Measurements from ENCODE around the gene STXBP5.

STXBP5 gene

GRCh38 chr6:147401779-147402178, 197.6 kb downstream of the STXBP5 start:
- Histone ChIP-seq H3K79me1 (replicated peaks; ENCODE audit: low read length, poor library complexity, severe bottlenecking) (no peaks in the 10 kb centered on the region), H3K27me3 (ENCODE audit: control insufficient read depth in 1 of 2, insufficient read depth in 1 of 2, low read length in 2 of 2) (no peaks in the 10 kb centered on the region), H2BK5ac (ENCODE audit: low read depth, low read length, poor library complexity, severe bottlenecking) (no peak overlapping the region), H4K91ac (ENCODE audit: low read length) (no peak overlapping the region), H3K4me2 (ENCODE audit: low read length, poor library complexity, severe bottlenecking) (no peak overlapping the region), H3K4me3 (ENCODE audit: insufficient read depth in 1 of 2, low read depth in 1 of 2, low read length in 2 of 2) (no peak overlapping the region), H3K4ac (ENCODE audit: low read depth in 1 of 2, low read length in 2 of 2) (no peak overlapping the region), H2BK12ac (ENCODE audit: low read length in 2 of 2) (no peak overlapping the region), H3K9me3 (ENCODE audit: control insufficient read depth, low read length) (peaks cover 16% of the 10 kb centered on the region), H2BK120ac (ENCODE audit: low read depth, low read length) (no peak overlapping the region), H3K27ac (ENCODE audit: low read length, poor library complexity, severe bottlenecking) (no peak overlapping the region), H4K8ac (ENCODE audit: low read length) (no peak overlapping the region), H3K4me1 (ENCODE audit: control insufficient read depth, insufficient read depth, low read depth, low read length) (no peaks in the 10 kb centered on the region), H3K9ac (ENCODE audit: low read length) (no peak overlapping the region), H3K36me3 (ENCODE audit: control insufficient read depth in 1 of 2, insufficient read depth in 2 of 2, low read depth in 1 of 2, low read length in 2 of 2) (no peaks in the 10 kb centered on the region), H2AFZ (ENCODE audit: low read depth, low read length) (no peak overlapping the region), H2AK5ac (ENCODE audit: low read length, severe bottlenecking) (no peak overlapping the region), H3K23ac (ENCODE audit: low read length in 2 of 2) (no peak overlapping the region), H3K14ac (ENCODE audit: low read length in 2 of 2) (no peak overlapping the region), H3K18ac (ENCODE audit: low read depth in 1 of 2, low read length in 2 of 2) (no peak overlapping the region), H2BK15ac (ENCODE audit: low read depth, poor library complexity, severe bottlenecking) (no peak overlapping the region)
- 100% methylated on average over 2 of the region's 5 CpGs for WGBS
- no peak for DNase-seq

DNA sequence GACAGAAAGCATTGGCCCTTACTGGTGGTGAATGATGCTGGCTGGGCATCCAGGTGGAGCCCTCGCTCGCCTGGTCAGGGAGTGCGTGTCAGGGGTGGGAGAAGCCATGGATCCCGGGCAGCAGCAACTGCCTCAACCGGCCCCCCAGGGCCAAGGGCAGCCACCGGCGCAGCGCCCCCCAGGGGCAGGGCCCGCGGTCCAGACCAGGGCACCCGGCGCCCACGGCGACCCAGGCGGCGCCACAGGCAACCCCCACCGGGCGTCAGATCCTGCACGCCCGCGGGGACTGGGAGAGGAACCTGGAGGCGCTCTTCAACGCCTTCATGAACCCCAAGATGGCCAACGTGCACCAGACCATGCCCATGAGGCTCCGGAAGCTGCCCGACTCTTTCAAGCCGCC, 202.6 kb downstream of the STXBP5 start:
- no peak overlapping the region for H3K4ac ChIP-seq (ENCODE audit: low read depth in 1 of 2, low read length in 2 of 2)
- no peak overlapping the region for H2AK5ac ChIP-seq (ENCODE audit: low read length, severe bottlenecking)
- no peaks in the 10 kb centered on the region for H3K79me1 ChIP-seq (replicated peaks; ENCODE audit: low read length, poor library complexity, severe bottlenecking)
- H3K23ac ChIP-seq (ENCODE audit: low read length in 2 of 2): no peak overlapping the region
- H3K36me3 ChIP-seq (ENCODE audit: control insufficient read depth in 1 of 2, insufficient read depth in 2 of 2, low read depth in 1 of 2, low read length in 2 of 2): no peaks in the 10 kb centered on the region
- DNase-seq: no peak
- no peak overlapping the region for H3K4me3 ChIP-seq (ENCODE audit: insufficient read depth in 1 of 2, low read depth in 1 of 2, low read length in 2 of 2)
- no peak overlapping the region for H4K91ac ChIP-seq (ENCODE audit: low read length)
- no peak overlapping the region for H3K14ac ChIP-seq (ENCODE audit: low read length in 2 of 2)
- no peak overlapping the region for H3K27ac ChIP-seq (ENCODE audit: low read length, poor library complexity, severe bottlenecking)
- H3K4me2 ChIP-seq (ENCODE audit: low read length, poor library complexity, severe bottlenecking): no peak overlapping the region
- H3K18ac ChIP-seq (ENCODE audit: low read depth in 1 of 2, low read length in 2 of 2): no peak overlapping the region
- H3K27me3 ChIP-seq (ENCODE audit: control insufficient read depth in 1 of 2, insufficient read depth in 1 of 2, low read length in 2 of 2): no peaks in the 10 kb centered on the region
- H4K8ac ChIP-seq (ENCODE audit: low read length): no peak overlapping the region
- H3K4me1 ChIP-seq (ENCODE audit: control insufficient read depth, insufficient read depth, low read depth, low read length): no peaks in the 10 kb centered on the region
- H3K9ac ChIP-seq (ENCODE audit: low read length): no peak overlapping the region
- H2BK120ac ChIP-seq (ENCODE audit: low read depth, low read length): no peak overlapping the region
- H2BK5ac ChIP-seq (ENCODE audit: low read depth, low read length, poor library complexity, severe bottlenecking): no peak overlapping the region
- no peak overlapping the region for H2BK12ac ChIP-seq (ENCODE audit: low read length in 2 of 2)
- 97% methylated on average over 27 of the region's 27 CpGs for WGBS
- no peak overlapping the region for H2AFZ ChIP-seq (ENCODE audit: low read depth, low read length)
- H2BK15ac ChIP-seq (ENCODE audit: low read depth, poor library complexity, severe bottlenecking): no peak overlapping the region
- peaks cover under 1% of the 10 kb centered on the region for H3K9me3 ChIP-seq (ENCODE audit: control insufficient read depth, low read length)

DNA sequence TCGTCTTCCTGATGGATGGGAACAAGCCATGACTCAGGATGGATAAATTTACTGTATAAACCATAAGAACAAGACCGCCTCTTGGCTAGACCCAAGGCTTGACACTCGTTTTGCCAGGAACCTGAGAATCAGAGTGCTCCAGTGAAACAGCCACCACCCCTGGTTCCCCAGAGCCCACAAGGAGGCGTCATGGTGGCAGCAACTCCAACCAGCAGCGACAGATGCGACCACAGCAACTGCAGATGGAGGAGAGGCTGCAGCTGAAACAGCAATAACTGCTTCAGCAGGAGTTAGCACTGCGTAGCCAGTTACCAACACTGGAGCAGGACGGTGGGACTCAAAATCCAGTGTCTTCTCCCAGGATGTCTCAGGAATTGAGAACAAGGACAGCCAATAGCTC, 203.4 kb downstream of the STXBP5 start:
- no peak overlapping the region for H2BK5ac ChIP-seq (ENCODE audit: low read depth, low read length, poor library complexity, severe bottlenecking)
- no peak for DNase-seq
- H3K4ac ChIP-seq (ENCODE audit: low read depth in 1 of 2, low read length in 2 of 2): no peak overlapping the region
- H2AK5ac ChIP-seq (ENCODE audit: low read length, severe bottlenecking): no peak overlapping the region
- H3K4me1 ChIP-seq (ENCODE audit: control insufficient read depth, insufficient read depth, low read depth, low read length): no peaks in the 10 kb centered on the region
- no peaks in the 10 kb centered on the region for H3K9me3 ChIP-seq (ENCODE audit: control insufficient read depth, low read length)
- no peak overlapping the region for H4K91ac ChIP-seq (ENCODE audit: low read length)
- H2AFZ ChIP-seq (ENCODE audit: low read depth, low read length): no peak overlapping the region
- no peak overlapping the region for H2BK120ac ChIP-seq (ENCODE audit: low read depth, low read length)
- no peak overlapping the region for H3K4me2 ChIP-seq (ENCODE audit: low read length, poor library complexity, severe bottlenecking)
- H4K8ac ChIP-seq (ENCODE audit: low read length): no peak overlapping the region
- H3K36me3 ChIP-seq (ENCODE audit: control insufficient read depth in 1 of 2, insufficient read depth in 2 of 2, low read depth in 1 of 2, low read length in 2 of 2): no peaks in the 10 kb centered on the region
- no peak overlapping the region for H3K18ac ChIP-seq (ENCODE audit: low read depth in 1 of 2, low read length in 2 of 2)
- no peak overlapping the region for H3K9ac ChIP-seq (ENCODE audit: low read length)
- H2BK12ac ChIP-seq (ENCODE audit: low read length in 2 of 2): no peak overlapping the region
- H3K27ac ChIP-seq (ENCODE audit: low read length, poor library complexity, severe bottlenecking): no peak overlapping the region
- WGBS: 74% methylated on average over 8 of the region's 8 CpGs
- H3K27me3 ChIP-seq (ENCODE audit: control insufficient read depth in 1 of 2, insufficient read depth in 1 of 2, low read length in 2 of 2): no peaks in the 10 kb centered on the region
- no peak overlapping the region for H2BK15ac ChIP-seq (ENCODE audit: low read depth, poor library complexity, severe bottlenecking)
- H3K4me3 ChIP-seq (ENCODE audit: insufficient read depth in 1 of 2, low read depth in 1 of 2, low read length in 2 of 2): no peak overlapping the region
- no peak overlapping the region for H3K23ac ChIP-seq (ENCODE audit: low read length in 2 of 2)
- no peak overlapping the region for H3K14ac ChIP-seq (ENCODE audit: low read length in 2 of 2)
- no peaks in the 10 kb centered on the region for H3K79me1 ChIP-seq (replicated peaks; ENCODE audit: low read length, poor library complexity, severe bottlenecking)

GRCh38 chr6:147416622-147417021, 212.4 kb downstream of the STXBP5 start:
- Histone ChIP-seq H2BK15ac (ENCODE audit: low read depth, poor library complexity, severe bottlenecking) (no peak overlapping the region), H2BK12ac (ENCODE audit: low read length in 2 of 2) (no peak overlapping the region), H3K27me3 (ENCODE audit: control insufficient read depth in 1 of 2, insufficient read depth in 1 of 2, low read length in 2 of 2) (no peaks in the 10 kb centered on the region), H3K36me3 (ENCODE audit: control insufficient read depth in 1 of 2, insufficient read depth in 2 of 2, low read depth in 1 of 2, low read length in 2 of 2) (no peaks in the 10 kb centered on the region), H2BK120ac (ENCODE audit: low read depth, low read length) (no peak overlapping the region), H2AK5ac (ENCODE audit: low read length, severe bottlenecking) (no peak overlapping the region), H3K4me3 (ENCODE audit: insufficient read depth in 1 of 2, low read depth in 1 of 2, low read length in 2 of 2) (no peak overlapping the region), H3K9ac (ENCODE audit: low read length) (no peak overlapping the region), H2BK5ac (ENCODE audit: low read depth, low read length, poor library complexity, severe bottlenecking) (no peak overlapping the region), H3K79me1 (replicated peaks; ENCODE audit: low read length, poor library complexity, severe bottlenecking) (no peaks in the 10 kb centered on the region), H3K23ac (ENCODE audit: low read length in 2 of 2) (no peak overlapping the region), H3K4me1 (ENCODE audit: control insufficient read depth, insufficient read depth, low read depth, low read length) (no peaks in the 10 kb centered on the region), H4K8ac (ENCODE audit: low read length) (no peak overlapping the region), H3K4me2 (ENCODE audit: low read length, poor library complexity, severe bottlenecking) (no peak overlapping the region), H2AFZ (ENCODE audit: low read depth, low read length) (no peak overlapping the region), H3K27ac (ENCODE audit: low read length, poor library complexity, severe bottlenecking) (no peak overlapping the region), H4K91ac (ENCODE audit: low read length) (no peak overlapping the region), H3K4ac (ENCODE audit: low read depth in 1 of 2, low read length in 2 of 2) (no peak overlapping the region), H3K14ac (ENCODE audit: low read length in 2 of 2) (no peak overlapping the region), H3K18ac (ENCODE audit: low read depth in 1 of 2, low read length in 2 of 2) (no peak overlapping the region), H3K9me3 (ENCODE audit: control insufficient read depth, low read length) (peaks cover 3% of the 10 kb centered on the region)
- no peak for DNase-seq
- 97% methylated on average over 4 of the region's 4 CpGs for WGBS
